ENCODE results near the gene MEGF9. TPM values are rescaled to one million over a fixed set of nuclear protein-coding genes. Genes with fewer than 3 reads are reported as not detected.

Gene MEGF9
- total and polyA plus RNA-seq, 2 of the 13 experiments (the other 11 are each of a cell fraction or from before 2014, with no cell fraction given) = 3.1 to 3.3 TPM

DNA sequence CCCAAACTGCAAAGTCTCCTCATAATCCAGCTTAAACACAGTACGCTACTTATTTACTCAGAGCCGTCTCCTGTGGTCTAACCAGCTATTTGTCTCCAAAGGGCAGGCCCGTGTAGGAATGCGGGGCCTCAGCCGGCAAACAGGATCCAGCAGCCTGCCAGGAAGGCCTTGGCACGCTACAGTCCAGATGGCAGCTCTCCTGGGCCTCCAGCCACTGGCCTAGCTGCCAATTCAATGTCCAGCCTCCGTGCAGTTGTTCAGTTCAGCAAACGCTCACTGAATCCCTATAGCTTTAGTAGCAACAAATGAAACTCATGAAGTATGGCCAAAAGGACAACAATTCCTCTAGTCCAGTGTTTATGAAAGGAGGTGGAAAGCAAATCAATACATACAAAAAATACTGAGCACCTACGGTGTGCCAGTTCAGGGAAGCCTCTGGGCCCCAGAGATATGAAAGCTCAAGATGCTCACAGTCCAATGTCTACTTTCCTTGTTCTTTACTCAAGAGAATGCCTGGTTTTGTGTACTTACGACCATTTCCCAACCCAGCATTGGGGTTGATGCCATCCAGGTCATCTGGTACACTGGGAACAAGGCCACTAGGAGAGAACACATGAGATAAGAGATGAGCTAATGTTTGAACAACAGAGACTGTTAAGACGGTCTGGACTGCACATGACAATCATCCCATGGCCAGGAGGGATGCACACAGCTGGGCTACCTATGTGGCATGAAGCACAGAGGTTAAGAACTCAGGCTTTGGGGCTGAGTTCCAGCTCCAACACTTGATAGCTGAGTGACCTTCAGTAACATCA lies 142.6 kb downstream of the MEGF9 start (continued):
- TF ChIP-seq, protein P1, sequence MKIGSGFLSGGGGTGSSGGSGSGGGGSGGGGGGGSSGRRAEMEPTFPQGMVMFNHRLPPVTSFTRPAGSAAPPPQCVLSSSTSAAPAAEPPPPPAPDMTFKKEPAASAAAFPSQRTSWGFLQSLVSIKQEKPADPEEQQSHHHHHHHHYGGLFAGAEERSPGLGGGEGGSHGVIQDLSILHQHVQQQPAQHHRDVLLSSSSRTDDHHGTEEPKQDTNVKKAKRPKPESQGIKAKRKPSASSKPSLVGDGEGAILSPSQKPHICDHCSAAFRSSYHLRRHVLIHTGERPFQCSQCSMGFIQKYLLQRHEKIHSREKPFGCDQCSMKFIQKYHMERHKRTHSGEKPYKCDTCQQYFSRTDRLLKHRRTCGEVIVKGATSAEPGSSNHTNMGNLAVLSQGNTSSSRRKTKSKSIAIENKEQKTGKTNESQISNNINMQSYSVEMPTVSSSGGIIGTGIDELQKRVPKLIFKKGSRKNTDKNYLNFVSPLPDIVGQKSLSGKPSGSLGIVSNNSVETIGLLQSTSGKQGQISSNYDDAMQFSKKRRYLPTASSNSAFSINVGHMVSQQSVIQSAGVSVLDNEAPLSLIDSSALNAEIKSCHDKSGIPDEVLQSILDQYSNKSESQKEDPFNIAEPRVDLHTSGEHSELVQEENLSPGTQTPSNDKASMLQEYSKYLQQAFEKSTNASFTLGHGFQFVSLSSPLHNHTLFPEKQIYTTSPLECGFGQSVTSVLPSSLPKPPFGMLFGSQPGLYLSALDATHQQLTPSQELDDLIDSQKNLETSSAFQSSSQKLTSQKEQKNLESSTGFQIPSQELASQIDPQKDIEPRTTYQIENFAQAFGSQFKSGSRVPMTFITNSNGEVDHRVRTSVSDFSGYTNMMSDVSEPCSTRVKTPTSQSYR (CRISPR knock-in tag; IDR thresholded peaks at IDR 0.05; ENCODE audit: borderline replicate concordance) = no peak; the same call in 1 of the 2 replicates
- TF ChIP-seq ZNF883 (CRISPR knock-in tag; IDR thresholded peaks at IDR 0.05; ENCODE audit: not compliant biosample characterization) (no peak), KLF12 (CRISPR knock-in tag; IDR thresholded peaks at IDR 0.05; ENCODE audit: borderline replicate concordance) (peak; percentile 31; the same call in 1 of the 2 replicates), ISL2 (CRISPR knock-in tag; IDR thresholded peaks at IDR 0.05) (peak; percentile 93), HNRNPK (IDR thresholded peaks at IDR 0.05; ENCODE audit: low read depth, low read length, poor library complexity, severe bottlenecking) (no peak), ZNF205 (CRISPR knock-in tag; IDR thresholded peaks at IDR 0.05) (peak; percentile 74), PITX1 (CRISPR knock-in tag; IDR thresholded peaks at IDR 0.05) (peak; percentile 96), MAZ (IDR thresholded peaks at IDR 0.05; ENCODE audit: borderline replicate concordance, low read depth, low read length) (no peak), MAZ (CRISPR knock-in tag; IDR thresholded peaks at IDR 0.05; ENCODE audit: low read depth) (0 out of 2 replicates have a peak, but pooled peaks have one; percentile 27), MIER2 (CRISPR knock-in tag; IDR thresholded peaks at IDR 0.05) (peak; percentile 82), ZSCAN30 (CRISPR knock-in tag; IDR thresholded peaks at IDR 0.05) (no peak), MZF1 (CRISPR knock-in tag; IDR thresholded peaks at IDR 0.05; ENCODE audit: borderline replicate concordance) (no peak), HIVEP1 (CRISPR knock-in tag; IDR thresholded peaks at IDR 0.05) (peak; percentile 80), RBFOX2 (IDR thresholded peaks at IDR 0.05; ENCODE audit: low read depth, low read length) (peak; percentile 23; the same call in 1 of the 2 replicates), CBFB (CRISPR knock-in tag; IDR thresholded peaks at IDR 0.05) (peak; percentile 73), RARG (CRISPR knock-in tag; IDR thresholded peaks at IDR 0.05; ENCODE audit: low read depth) (no peak), TOE1 (CRISPR knock-in tag; IDR thresholded peaks at IDR 0.05) (0 out of 2 replicates have a peak, but pooled peaks have one; percentile 61), TP53 (CRISPR knock-in tag; conservative IDR thresholded peaks at IDR 0.05) (no peak)
- TF ChIP-seq, protein P2, sequence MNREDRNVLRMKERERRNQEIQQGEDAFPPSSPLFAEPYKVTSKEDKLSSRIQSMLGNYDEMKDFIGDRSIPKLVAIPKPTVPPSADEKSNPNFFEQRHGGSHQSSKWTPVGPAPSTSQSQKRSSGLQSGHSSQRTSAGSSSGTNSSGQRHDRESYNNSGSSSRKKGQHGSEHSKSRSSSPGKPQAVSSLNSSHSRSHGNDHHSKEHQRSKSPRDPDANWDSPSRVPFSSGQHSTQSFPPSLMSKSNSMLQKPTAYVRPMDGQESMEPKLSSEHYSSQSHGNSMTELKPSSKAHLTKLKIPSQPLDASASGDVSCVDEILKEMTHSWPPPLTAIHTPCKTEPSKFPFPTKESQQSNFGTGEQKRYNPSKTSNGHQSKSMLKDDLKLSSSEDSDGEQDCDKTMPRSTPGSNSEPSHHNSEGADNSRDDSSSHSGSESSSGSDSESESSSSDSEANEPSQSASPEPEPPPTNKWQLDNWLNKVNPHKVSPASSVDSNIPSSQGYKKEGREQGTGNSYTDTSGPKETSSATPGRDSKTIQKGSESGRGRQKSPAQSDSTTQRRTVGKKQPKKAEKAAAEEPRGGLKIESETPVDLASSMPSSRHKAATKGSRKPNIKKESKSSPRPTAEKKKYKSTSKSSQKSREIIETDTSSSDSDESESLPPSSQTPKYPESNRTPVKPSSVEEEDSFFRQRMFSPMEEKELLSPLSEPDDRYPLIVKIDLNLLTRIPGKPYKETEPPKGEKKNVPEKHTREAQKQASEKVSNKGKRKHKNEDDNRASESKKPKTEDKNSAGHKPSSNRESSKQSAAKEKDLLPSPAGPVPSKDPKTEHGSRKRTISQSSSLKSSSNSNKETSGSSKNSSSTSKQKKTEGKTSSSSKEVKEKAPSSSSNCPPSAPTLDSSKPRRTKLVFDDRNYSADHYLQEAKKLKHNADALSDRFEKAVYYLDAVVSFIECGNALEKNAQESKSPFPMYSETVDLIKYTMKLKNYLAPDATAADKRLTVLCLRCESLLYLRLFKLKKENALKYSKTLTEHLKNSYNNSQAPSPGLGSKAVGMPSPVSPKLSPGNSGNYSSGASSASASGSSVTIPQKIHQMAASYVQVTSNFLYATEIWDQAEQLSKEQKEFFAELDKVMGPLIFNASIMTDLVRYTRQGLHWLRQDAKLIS (CRISPR knock-in tag; IDR thresholded peaks at IDR 0.05) = no peak
- TF ChIP-seq, protein P3, sequence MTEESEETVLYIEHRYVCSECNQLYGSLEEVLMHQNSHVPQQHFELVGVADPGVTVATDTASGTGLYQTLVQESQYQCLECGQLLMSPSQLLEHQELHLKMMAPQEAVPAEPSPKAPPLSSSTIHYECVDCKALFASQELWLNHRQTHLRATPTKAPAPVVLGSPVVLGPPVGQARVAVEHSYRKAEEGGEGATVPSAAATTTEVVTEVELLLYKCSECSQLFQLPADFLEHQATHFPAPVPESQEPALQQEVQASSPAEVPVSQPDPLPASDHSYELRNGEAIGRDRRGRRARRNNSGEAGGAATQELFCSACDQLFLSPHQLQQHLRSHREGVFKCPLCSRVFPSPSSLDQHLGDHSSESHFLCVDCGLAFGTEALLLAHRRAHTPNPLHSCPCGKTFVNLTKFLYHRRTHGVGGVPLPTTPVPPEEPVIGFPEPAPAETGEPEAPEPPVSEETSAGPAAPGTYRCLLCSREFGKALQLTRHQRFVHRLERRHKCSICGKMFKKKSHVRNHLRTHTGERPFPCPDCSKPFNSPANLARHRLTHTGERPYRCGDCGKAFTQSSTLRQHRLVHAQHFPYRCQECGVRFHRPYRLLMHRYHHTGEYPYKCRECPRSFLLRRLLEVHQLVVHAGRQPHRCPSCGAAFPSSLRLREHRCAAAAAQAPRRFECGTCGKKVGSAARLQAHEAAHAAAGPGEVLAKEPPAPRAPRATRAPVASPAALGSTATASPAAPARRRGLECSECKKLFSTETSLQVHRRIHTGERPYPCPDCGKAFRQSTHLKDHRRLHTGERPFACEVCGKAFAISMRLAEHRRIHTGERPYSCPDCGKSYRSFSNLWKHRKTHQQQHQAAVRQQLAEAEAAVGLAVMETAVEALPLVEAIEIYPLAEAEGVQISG (CRISPR knock-in tag; IDR thresholded peaks at IDR 0.05) = peak; percentile 70; the same call in 1 of the 2 replicates
